GM19351 (cell line): ENCODE results near the gene FRMD4A.
A peak's percentile ranks its signal among the peaks of the same experiment; 100 is the strongest.

Source experiments
- ATAC-seq: cut with Tn5 transposase; IDR thresholded peaks from one replicate; pipeline ENCODE4 v1.9.1; 2021; ENCODE audit warnings: mild to moderate bottlenecking, moderate library complexity; ENCODE audit not compliant: unreplicated experiment

The FRMD4A gene

DNA sequence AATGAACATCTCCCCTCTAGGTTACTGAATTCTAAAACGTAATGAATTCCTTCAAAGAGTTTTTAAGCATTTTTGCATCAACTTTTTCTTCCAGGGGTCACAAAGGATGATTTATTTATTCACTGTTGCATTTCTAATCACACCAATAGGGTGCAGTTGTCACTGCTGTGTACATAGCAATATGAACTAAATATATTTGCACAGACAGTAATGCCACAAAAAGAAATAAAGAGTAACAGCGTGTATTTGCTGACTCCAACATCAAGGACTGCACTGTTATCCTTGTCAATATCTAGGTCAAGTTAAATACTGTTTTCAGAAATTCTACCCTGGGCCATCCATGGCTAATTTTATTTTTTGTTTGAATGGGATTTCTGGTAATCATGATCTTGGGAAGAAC is 138.0 kb downstream of the FRMD4A start:
- ATAC-seq: no peak

DNA sequence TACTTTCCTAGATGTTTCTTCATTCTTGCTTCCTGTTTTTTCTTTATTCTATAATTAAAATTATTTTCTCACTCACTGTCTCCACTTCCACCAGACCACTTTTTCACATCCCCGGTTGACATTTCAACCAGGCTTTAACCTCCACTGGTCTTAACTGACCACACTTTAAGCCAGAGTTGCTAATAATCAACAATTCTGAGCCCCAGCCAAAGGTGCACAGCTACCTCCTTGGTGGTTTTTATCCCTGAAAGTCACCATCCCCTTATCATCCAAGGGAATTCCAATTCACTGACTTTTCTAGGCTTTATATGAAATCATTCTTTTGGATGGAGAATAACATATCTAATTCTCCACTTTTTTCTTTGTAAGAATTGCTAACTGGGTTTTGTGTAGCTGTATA is 138.9 kb downstream of the FRMD4A start:
- no peak for ATAC-seq

DNA sequence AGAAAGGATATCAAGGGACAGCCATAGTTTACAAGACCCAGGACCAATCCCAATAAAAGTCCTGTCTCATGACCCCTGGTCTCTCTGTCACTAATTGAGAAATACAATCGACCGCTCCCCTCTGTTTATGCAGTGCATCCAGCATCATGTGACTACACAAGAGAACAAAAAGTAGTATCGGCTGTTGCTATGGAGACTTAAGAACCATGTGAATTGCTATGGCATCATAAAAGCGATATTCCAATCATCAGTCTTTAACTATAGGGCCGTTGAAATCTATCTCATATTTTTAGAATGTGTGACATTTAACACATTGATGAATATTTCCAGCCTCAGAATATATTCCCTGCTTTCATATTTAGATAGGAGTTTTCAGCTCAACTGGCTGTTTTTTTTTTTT is 139.3 kb downstream of the FRMD4A start:
- no peak for ATAC-seq

DNA sequence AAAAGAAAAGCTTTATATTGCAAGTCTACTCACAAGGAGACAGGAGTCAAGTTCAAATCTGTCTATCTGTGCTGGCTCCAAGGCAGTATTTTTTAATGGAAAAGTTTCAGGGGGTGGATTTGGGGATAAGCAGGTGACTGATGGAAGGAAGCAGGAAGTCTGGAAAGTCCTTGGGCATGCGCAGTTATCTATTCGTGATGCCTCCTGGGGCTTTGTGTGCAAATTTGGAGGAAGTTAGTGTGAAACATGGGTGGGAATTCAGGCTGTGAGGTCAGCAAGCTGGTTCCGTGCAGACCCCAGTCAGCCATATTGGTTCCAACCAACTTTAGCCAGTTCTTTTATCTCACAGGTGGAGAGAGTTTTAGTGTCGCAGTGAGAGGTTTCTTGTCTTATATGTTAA is 140.0 kb downstream of the FRMD4A start:
- no peak for ATAC-seq

DNA sequence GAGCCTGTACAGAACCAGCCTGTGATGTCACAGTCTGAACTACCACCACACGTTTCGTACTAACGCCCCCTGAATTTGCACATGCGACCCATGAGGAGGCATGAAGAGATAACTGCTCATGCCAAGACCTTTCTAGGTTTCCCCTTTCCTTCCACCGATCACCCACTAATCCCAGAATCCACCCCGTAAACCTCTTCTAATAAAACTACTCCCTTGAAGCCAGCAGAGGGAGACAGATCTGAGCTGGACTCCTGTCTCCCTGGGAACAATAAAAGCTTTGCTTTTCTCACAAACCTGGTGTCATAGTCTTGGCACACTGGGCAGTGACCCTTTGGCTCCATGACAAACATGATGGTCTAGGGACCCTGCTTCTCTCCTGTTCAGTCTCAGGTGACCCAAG is 144.5 kb downstream of the FRMD4A start:
- no peak for ATAC-seq

DNA sequence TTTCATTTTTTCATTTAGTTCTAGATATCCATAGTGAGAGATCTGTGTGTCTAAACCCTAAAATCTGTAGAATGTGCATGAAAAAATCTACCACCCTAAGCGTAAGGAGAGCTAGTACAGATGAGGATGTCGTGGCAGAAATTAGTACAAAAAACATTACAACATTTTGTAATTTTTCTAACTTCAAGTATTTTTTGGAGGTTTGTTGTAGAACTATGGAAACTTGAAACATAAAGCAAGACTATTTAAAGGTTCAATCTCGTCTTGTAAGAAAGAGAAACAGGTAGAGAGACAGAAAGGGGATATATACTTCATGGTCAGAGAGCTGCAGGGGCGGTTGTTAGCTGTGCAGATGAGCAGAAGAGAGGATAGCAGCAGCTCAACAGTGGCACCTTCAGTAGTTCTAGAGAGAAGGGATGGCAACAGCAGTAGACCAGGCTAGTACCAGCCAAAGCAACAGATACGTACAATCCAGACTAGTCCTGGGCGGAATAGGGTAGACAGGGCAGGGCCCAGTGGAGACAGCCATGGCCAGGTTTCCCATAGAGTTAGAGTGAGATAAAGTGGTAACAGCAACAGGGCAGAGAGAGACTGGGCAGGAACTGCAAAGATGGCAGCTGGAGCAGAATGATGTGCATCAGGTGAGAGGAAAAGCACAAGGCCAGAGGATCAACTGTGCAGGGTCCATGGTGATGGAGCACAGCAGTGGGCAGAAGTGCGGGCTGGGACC is 145.2 kb downstream of the FRMD4A start:
- peak; percentile 88 for ATAC-seq

DNA sequence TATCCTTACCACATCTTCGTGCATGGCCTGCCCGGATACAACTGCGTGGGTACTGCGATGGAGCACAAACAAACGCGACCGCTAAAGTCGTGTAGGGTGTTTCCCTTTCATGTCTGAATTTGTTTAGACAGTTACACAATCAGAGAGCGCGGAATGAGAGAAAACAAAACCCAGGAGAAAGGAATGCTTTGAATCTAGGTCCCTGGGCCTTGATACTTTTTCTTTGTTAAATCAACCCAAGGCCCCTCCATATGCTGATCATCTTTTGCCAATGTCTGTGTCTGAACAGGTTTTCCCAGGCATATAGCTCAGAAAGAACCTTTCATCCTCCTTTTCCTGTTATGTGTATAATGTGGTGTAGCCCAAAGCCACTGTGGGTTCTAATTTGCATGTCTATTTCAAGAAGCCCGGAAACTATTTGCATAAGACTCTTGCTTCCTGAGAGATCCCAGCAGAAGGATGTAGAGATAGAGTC is 145.8 kb downstream of the FRMD4A start:
- peak; percentile 59 for ATAC-seq

DNA sequence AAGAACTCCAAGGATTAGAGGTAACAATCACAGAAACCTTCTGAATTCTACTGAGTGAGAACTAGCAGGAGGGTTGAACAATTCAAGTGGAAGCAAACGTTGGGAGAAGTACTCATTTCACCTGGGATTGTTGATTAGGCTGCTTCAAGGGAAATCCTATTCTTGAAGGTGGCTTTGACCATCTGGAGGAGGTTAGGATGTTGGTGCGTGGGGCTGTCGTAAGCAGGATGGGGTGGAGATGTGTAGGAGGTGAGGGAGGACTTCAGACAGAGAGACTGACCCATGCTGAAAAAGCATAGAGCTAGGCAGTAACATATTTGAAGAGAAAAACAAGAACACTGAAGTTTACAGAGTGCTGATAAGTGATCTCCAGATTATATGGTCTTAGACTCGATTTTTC is 147.9 kb downstream of the FRMD4A start:
- ATAC-seq: no peak

DNA sequence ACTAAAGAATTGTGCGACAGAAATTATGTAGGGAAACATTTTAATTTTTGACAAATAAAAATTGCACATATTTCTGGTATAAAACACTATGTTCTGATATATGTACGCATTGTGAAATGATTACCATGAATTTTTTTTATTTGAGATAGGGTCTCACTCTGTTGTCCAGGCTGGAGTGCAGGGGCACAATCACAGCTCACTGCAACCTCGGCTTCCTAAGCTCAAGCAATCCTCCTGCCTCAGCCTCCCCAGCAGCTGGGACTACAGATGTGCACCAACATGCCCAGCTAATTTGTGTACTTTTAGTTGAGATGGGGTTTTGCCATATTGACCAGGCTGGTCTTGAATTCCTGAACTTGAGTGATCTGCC is 149.2 kb downstream of the FRMD4A start:
- ATAC-seq: no peak

DNA sequence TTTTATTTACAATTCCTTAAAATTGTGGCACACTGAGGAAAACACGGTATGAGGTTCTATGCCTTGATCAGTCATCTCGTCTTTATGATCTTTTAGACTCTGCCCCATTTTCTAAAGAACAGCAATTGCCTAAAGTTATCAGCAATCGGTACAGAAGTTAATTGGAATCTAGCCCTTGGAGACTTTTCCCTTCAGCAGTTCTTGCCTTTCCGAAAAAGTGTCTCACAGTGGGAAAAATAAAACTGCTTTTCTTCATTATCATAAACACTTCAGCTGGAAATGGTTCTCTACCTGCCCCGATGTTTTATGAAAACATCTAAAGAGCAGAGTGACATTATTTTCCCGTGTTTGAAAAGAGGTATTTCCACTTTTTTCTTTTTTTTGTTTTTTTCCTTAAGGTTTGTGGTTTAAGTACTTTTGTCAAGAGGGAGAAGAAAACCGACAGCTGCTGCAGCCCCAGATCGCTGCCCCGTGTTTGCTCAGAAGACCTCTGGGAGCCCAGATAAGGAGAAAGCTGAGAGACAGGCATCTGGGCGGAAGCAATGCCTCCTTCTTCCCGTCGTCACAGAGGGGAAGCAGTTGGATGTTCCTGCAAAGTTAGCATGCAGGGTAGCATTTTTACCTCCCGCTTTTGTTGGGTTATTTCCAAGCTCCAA is 149.7 kb downstream of the FRMD4A start:
- ATAC-seq: no peak

DNA sequence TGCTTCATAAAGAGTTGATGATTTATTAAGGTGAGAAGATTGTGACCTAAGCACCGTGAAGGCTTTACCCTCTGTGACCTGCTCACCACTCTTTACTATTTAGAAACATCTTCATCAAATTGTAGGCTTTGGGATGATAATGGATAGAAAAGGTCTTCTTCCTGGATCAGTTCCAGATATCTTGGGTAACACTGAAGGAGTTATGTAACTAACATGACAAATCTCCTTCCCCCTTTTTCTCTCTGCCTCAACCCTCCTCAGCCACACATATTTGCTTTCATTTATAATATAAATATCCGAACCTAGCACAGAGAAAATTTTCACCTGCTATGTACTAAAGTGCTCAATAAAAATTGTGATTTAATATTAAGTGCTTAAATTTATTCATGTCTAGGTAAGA is 151.5 kb downstream of the FRMD4A start:
- ATAC-seq: no peak

DNA sequence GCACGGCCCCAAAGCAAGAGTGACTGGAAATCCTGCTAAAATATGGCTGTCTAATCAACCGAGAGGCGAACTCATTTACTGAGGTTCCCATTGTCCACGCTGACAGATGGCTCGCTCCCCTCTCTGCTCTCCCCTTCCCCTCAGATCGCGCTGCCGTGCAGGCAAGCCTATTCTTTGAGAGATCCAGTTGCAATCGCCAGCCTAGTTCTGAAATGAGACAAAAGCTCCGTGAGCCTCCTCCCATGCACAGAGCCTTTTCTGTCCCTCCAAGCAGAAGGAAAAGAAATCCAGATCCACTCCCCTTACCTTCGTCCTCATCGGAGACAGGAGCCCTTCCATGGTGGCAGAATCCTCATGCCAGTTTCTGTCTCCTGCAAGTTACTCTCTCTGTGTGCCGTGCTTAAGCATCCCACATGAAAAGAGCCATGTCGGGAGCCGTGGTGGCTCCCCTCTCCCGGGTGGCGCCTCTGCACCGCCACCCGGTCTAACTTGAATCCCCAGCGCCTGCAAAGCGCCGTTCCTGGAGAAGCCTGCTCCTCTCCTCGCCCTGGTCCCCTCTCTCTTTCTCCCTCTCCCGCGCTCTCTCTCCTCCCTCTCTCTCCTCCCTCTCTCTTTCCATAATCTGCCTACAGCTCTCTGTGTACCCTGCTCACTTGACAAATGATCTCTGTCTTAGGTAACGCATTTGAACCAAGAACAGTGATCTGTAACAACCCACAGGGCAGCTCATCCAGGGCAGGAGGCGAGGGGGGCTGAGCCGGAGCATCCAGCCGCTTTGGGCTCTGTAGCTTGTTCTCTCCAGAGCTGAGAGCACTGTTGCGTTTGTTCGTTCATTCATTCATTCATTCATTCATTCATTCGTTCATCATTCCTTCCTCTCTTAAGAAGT is 156.8 kb downstream of the FRMD4A start:
- ATAC-seq: no peak

DNA sequence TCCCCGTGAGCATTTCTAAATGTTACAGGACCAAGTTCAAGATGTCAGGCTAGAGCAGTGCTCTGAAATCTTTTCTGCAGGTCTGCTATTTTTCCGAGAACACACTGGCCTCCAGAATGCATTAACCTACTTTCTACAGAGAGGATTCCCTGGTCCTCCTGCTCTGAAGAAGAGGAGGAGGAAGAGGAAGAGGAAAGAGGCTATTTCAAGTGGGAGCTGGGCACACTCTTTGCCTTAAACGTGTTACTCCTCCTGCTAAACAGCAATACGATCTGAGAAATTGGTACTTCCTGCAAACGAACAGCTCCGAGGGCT is 157.4 kb downstream of the FRMD4A start:
- ATAC-seq: no peak

DNA sequence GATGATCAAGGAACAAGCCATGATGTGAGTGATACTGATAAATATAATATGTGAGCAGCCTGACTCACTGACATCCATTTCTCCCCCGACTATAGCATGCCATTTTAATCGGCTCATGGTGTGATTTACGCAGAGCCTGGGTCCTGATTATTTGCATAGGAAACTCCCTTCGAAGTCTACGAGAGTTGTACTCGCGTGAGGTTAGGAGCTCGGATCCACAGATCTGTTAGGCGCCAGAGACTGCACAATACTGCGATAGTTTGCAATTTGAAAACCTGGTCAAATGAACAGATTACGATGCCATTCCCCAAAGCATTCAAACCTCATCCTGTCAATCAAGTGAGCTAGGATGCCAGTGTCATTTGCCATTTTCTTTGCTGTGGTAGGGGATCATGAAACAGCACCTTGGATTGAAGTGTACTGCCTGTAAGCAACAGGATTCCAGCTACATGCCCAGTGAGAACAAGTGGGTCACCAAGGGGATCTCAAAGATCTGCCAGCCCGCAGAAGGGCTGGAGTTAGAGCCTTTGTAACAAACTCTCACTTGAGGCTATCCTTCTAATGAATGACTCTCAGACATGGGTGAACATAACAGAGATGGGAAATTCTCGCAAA is 158.3 kb downstream of the FRMD4A start:
- no peak for ATAC-seq

DNA sequence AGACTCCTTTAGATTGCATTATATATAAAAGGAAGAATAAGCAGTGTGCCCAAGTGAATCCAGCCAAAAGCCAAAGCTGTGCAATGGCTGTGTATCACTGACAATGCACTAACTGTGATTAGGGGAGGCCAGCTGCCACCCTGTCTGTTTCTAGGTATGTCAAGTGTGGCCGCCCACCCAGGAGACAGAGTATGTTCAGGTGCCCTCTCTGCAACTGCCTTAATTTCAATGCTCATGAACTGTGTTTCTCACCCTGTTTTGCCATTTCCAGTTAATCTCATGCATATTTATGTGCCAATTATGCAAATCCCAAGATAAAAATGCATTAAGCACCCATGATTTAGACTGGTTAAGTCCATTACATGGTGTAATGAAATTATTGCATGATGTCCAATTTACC is 159.4 kb downstream of the FRMD4A start:
- ATAC-seq: no peak

DNA sequence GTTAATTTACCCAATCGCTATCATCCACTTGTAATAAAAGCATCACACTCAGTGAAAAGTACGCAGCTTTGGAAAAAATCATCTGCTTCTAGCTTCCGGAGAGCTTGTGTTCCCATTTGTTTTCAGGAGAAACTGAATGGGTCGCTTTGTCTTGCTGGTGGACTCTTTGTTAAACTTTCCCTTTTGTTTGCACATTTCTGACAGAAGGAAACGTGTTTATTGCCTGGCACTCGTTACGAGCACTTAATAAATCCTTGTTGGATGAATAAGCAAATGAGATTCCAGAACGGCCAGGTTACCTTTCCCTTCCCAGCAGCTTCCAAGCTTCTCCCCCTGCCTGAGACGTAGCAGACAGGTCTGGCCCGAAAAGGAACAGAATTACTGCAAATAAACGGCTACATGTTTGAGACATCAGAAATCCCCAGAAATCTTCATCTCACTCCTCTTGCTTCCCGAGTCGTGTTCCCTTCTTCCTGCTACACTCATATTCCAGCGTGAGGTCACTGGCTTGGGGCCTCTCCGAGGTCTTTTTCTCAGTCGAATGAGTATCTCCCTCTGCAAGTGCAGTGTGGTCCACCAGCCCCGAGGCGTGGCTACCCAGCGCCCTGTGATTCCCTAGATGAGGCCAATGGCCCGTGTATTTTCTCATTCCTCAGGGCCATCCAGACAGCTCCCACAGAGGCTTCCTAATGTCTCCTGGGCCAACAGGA is 167.2 kb downstream of the FRMD4A start:
- no peak for ATAC-seq

DNA sequence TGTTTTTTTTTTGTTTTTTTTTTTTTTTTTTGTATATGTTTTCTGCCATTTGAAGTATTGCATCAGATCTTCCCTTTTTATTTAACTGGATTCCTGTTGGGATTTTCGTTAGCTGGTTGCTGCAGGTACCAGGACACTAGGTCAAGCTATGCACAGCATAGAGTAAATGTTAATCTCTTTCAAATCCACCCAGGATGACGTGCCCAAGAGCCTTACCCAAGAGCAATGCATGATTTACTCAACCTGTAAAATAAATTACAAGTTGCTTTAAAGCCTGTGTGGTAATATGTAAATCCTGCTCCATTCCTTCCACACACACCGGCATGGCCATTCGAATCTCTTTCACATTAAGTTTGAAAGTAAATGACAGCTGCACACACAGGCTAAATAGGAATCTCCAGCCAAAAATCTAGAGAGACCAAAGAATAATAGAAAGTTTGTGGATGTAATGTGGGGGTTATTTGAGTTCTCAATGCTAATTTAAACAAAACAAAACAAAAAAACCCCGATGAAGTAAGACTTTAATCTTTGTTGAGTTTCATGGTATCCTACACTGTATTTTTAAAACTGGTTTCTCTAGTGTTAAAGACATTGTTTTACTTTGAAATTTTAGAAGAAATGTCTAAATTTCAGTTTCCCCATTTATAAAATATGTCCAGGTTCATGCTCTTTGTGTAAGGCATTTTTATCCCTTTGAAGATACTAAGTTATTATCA is 167.9 kb downstream of the FRMD4A start:
- no peak for ATAC-seq

DNA sequence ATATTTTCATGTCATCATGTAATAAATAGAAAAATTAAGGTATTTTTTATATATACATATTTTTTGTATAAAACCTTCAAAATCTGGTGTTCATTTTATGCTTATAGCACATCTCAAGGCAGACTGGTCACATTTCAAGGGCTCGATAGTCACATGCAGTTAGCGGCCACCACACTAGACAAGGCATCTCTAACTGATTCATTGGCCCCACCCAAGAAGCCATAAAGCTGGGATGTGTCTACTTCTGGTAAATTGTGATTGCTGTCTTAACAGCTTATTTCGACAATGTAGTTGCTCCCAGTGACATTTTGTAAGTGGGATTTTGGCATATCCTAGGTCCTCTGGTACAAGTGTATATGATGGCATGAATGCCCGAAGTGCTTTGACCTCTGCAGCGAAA is 168.7 kb downstream of the FRMD4A start:
- ATAC-seq: no peak

DNA sequence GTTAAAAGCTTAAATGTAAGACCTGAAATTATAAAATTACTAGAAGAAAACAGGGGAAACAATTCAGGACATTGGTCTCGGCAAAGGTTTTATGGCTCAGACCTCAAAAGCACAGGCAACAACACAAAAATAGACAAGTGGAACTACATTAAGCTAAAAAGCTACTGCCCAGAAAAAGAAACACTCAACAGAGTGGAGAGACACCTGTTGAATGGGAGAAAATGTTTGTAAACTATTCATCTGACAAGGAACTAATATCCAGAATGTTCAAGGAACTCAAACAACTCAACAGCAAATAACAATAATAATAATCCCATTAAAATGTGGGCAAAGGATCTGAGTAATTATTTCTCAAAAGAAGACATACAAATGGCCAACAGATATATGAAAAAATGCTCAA is 170.4 kb downstream of the FRMD4A start:
- ATAC-seq: no peak

DNA sequence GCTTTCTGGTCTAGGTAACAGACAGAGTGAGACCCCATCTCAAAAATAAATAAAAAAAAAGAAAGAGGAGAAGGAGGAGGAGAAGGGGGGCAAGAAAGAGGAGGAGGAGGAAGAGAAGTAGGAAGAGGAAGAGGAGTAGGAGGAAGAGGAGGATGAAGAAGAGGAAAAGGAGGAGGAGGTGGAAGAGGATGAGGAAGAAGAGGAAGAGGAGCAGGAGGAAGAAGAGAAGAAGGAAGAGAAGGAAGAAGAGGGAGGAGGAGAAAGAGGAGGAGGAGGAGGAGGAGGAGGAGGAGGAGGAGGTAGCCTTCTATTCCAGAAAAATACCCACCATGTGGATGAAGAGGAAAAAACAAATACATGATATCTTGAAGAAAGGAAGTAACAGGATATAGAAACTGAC is 172.1 kb downstream of the FRMD4A start:
- no peak for ATAC-seq
